ENCODE data around the gene RARS2.
A peak's percentile ranks its signal among the peaks of the same experiment; 100 is the strongest.

RARS2 gene

DNA sequence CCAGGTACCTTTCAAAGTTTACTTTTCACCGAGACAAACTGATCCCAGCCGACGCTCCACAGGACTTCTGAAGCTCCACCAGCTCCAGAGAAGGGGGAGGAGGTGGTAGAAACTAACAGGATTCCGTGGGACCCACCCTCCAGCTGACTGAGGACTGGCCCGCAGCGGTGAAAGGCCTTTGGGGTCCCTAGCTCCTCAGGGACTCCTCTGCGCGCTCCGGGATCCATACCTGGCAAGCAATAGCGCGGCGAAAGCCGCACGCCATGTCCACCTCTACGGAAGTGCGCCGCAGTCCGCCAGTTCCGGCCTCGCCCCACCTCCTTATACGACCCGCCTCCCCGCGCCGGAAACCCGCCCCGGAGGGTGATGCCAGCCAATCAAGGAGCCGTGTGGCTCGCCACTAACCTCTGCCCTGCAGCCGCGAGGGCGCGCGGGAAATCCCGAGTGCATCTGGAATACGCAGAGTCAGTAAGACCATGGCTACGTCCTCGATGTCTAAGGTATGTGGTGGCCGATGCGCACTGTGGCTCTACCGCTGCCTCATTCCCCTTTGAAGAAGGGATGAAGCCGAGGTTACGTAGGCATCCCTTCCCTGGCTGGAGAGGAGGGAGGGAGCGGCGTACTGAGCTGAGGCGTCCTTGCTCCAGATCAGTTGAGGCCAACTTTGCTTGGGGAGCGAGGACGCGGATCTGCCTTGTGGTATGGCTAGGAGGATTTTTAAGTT, at the start of gene RARS2, which contains the start of gene ORC3 (continued):
- TF ChIP-seq, protein P1, sequence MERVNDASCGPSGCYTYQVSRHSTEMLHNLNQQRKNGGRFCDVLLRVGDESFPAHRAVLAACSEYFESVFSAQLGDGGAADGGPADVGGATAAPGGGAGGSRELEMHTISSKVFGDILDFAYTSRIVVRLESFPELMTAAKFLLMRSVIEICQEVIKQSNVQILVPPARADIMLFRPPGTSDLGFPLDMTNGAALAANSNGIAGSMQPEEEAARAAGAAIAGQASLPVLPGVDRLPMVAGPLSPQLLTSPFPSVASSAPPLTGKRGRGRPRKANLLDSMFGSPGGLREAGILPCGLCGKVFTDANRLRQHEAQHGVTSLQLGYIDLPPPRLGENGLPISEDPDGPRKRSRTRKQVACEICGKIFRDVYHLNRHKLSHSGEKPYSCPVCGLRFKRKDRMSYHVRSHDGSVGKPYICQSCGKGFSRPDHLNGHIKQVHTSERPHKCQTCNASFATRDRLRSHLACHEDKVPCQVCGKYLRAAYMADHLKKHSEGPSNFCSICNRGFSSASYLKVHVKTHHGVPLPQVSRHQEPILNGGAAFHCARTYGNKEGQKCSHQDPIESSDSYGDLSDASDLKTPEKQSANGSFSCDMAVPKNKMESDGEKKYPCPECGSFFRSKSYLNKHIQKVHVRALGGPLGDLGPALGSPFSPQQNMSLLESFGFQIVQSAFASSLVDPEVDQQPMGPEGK (tag by site-specific recombination; IDR thresholded peaks at IDR 0.05), result no peak
- no peak for TF ChIP-seq MEIS1 (CRISPR knock-in tag; IDR thresholded peaks at IDR 0.05; ENCODE audit: borderline replicate concordance)
- TF ChIP-seq, protein P2, sequence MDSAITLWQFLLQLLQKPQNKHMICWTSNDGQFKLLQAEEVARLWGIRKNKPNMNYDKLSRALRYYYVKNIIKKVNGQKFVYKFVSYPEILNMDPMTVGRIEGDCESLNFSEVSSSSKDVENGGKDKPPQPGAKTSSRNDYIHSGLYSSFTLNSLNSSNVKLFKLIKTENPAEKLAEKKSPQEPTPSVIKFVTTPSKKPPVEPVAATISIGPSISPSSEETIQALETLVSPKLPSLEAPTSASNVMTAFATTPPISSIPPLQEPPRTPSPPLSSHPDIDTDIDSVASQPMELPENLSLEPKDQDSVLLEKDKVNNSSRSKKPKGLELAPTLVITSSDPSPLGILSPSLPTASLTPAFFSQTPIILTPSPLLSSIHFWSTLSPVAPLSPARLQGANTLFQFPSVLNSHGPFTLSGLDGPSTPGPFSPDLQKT (IDR thresholded peaks at IDR 0.05; ENCODE audit: borderline replicate concordance, low read depth, low read length), result no peak
- TF ChIP-seq ZBTB8A (tag by site-specific recombination; IDR thresholded peaks at IDR 0.05), result no peak
- no peak for TF ChIP-seq ZNF777 (tag by site-specific recombination; IDR thresholded peaks at IDR 0.05; ENCODE audit: borderline replicate concordance)
- TF ChIP-seq KLF7 (tag by site-specific recombination; IDR thresholded peaks at IDR 0.05; ENCODE audit: borderline replicate concordance), result peak; percentile 42; the same call in 1 of the 2 replicates
- no peak for TF ChIP-seq ZNF423 (tag by site-specific recombination; IDR thresholded peaks at IDR 0.05)
- TF ChIP-seq ZNF585B (tag by site-specific recombination; IDR thresholded peaks at IDR 0.05), result no peak
- TF ChIP-seq ZNF670 (tag by site-specific recombination; IDR thresholded peaks at IDR 0.05; ENCODE audit: low read depth), result no peak
- TF ChIP-seq, protein P3, sequence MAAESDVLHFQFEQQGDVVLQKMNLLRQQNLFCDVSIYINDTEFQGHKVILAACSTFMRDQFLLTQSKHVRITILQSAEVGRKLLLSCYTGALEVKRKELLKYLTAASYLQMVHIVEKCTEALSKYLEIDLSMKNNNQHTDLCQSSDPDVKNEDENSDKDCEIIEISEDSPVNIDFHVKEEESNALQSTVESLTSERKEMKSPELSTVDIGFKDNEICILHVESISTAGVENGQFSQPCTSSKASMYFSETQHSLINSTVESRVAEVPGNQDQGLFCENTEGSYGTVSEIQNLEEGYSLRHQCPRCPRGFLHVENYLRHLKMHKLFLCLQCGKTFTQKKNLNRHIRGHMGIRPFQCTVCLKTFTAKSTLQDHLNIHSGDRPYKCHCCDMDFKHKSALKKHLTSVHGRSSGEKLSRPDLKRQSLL (tag by site-specific recombination; IDR thresholded peaks at IDR 0.05), result no peak
- TF ChIP-seq KLF16 (tag by site-specific recombination; IDR thresholded peaks at IDR 0.05), result peak; percentile 91
- no peak for TF ChIP-seq ZNF747 (tag by site-specific recombination; IDR thresholded peaks at IDR 0.05)
- TF ChIP-seq YY2 (tag by site-specific recombination; IDR thresholded peaks at IDR 0.05), result peak; percentile 57; the same call in 1 of the 2 replicates
- TF ChIP-seq, protein P4, sequence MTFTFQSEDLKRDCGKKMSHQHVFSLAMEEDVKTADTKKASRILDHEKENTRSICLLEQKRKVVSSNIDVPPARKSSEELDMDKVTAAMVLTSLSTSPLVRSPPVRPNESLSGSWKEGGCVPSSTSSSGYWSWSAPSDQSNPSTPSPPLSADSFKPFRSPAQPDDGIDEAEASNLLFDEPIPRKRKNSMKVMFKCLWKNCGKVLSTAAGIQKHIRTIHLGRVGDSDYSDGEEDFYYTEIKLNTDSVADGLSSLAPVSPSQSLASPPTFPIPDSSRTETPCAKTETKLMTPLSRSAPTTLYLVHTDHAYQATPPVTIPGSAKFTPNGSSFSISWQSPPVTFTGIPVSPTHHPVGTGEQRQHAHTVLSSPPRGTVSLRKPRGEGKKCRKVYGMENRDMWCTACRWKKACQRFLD (tag by site-specific recombination; IDR thresholded peaks at IDR 0.05), result no peak
- TF ChIP-seq ZNF404 (tag by site-specific recombination; IDR thresholded peaks at IDR 0.05), result no peak
- TF ChIP-seq FEZF1 (tag by site-specific recombination; IDR thresholded peaks at IDR 0.05), result no peak
- TF ChIP-seq SCRT1 (tag by site-specific recombination; IDR thresholded peaks at IDR 0.05; ENCODE audit: borderline replicate concordance), result no peak
- peak; percentile 93 for TF ChIP-seq SP3 (tag by site-specific recombination; IDR thresholded peaks at IDR 0.05)
- TF ChIP-seq ZNF23 (tag by site-specific recombination; IDR thresholded peaks at IDR 0.05; ENCODE audit: borderline replicate concordance), result no peak
- TF ChIP-seq EGR2 (tag by site-specific recombination; IDR thresholded peaks at IDR 0.05; ENCODE audit: low read depth), result no peak
- TF ChIP-seq ZNF658 (tag by site-specific recombination; IDR thresholded peaks at IDR 0.05), result no peak
- peak; percentile 87 for TF ChIP-seq ZFP37 (tag by site-specific recombination; IDR thresholded peaks at IDR 0.05)
- TF ChIP-seq, protein P5, sequence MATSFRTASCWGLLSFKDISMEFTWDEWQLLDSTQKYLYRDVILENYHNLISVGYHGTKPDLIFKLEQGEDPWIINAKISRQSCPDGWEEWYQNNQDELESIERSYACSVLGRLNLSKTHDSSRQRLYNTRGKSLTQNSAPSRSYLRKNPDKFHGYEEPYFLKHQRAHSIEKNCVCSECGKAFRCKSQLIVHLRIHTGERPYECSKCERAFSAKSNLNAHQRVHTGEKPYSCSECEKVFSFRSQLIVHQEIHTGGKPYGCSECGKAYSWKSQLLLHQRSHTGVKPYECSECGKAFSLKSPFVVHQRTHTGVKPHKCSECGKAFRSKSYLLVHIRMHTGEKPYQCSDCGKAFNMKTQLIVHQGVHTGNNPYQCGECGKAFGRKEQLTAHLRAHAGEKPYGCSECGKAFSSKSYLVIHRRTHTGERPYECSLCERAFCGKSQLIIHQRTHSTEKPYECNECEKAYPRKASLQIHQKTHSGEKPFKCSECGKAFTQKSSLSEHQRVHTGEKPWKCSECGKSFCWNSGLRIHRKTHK (tag by site-specific recombination; IDR thresholded peaks at IDR 0.05), result no peak
- TF ChIP-seq OSR2 (tag by site-specific recombination; IDR thresholded peaks at IDR 0.05), result no peak
- TF ChIP-seq, protein P6, sequence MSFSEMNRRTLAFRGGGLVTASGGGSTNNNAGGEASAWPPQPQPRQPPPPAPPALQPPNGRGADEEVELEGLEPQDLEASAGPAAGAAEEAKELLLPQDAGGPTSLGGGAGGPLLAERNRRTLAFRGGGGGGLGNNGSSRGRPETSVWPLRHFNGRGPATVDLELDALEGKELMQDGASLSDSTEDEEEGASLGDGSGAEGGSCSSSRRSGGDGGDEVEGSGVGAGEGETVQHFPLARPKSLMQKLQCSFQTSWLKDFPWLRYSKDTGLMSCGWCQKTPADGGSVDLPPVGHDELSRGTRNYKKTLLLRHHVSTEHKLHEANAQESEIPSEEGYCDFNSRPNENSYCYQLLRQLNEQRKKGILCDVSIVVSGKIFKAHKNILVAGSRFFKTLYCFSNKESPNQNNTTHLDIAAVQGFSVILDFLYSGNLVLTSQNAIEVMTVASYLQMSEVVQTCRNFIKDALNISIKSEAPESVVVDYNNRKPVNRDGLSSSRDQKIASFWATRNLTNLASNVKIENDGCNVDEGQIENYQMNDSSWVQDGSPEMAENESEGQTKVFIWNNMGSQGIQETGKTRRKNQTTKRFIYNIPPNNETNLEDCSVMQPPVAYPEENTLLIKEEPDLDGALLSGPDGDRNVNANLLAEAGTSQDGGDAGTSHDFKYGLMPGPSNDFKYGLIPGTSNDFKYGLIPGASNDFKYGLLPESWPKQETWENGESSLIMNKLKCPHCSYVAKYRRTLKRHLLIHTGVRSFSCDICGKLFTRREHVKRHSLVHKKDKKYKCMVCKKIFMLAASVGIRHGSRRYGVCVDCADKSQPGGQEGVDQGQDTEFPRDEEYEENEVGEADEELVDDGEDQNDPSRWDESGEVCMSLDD (tag by site-specific recombination; IDR thresholded peaks at IDR 0.05), result no peak
- TF ChIP-seq, protein P7, sequence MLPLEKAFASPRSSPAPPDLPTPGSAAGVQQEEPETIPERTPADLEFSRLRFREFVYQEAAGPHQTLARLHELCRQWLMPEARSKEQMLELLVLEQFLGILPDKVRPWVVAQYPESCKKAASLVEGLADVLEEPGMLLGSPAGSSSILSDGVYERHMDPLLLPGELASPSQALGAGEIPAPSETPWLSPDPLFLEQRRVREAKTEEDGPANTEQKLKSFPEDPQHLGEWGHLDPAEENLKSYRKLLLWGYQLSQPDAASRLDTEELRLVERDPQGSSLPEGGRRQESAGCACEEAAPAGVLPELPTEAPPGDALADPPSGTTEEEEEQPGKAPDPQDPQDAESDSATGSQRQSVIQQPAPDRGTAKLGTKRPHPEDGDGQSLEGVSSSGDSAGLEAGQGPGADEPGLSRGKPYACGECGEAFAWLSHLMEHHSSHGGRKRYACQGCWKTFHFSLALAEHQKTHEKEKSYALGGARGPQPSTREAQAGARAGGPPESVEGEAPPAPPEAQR (tag by site-specific recombination; IDR thresholded peaks at IDR 0.05), result no peak
